Measurements from ENCODE around the gene TMEM108. TPM values are rescaled to one million over a fixed set of nuclear protein-coding genes. Genes with fewer than 3 reads are reported as not detected.

Gene TMEM108
- polyA plus RNA-seq, 1 donor from 2014 or later: 2.1 TPM

GRCh38 chr3:133400006-133400515 lies 361.9 kb downstream of the TMEM108 start, which contains the start of gene BFSP2:
TSS of gene BFSP2 (plus strand) at chr3:133400056. CDS start at chr3:133400084, 28 bp downstream.
- Histone ChIP-seq H3K4me2 (ENCODE audit: low read length) (no peak within 1 kb of the TSS), H3K9me2 (ENCODE audit: insufficient read depth, low read length) (no peaks in the 10 kb centered on the region), H3K4me3 (ENCODE audit: low read length) (no peak within 1 kb of the TSS), H3K27me3 (ENCODE audit: insufficient read depth, low read depth, low read length) (no peaks in the 10 kb centered on the region), H3K27ac (ENCODE audit: low read length) (no peak within 1 kb of the TSS), H3K36me3 (ENCODE audit: insufficient read depth, low read length) (no peaks in the 10 kb centered on the region), H3K79me2 (replicated peaks; ENCODE audit: insufficient read depth, low read length) (no peaks in the 10 kb centered on the region), H2AFZ (ENCODE audit: low read depth, low read length) (no peak within 1 kb of the TSS), H4K20me1 (ENCODE audit: insufficient read depth) (no peaks in the 10 kb centered on the region), H3K9ac (ENCODE audit: low read length) (no peak within 1 kb of the TSS), H3K9me3 (ENCODE audit: low read length) (no peaks in the 10 kb centered on the region), H3F3A (ENCODE audit: insufficient read depth, low read length, poor library complexity, severe bottlenecking) (no peaks in the 10 kb centered on the region)
- TF ChIP-seq REST (IDR thresholded peaks at IDR 0.05; ENCODE audit: borderline replicate concordance) (no peak), EZH2 (IDR thresholded peaks at IDR 0.05; ENCODE audit: borderline replicate concordance, insufficient read depth, low read length, poor library complexity, severe bottlenecking) (no peak), EP300 (conservative IDR thresholded peaks at IDR 0.05; ENCODE audit: poor library complexity, severe bottlenecking) (no peak), TAF1 (IDR thresholded peaks at IDR 0.05; ENCODE audit: low read depth) (no peak), MXI1 (conservative IDR thresholded peaks at IDR 0.05; ENCODE audit: poor library complexity, severe bottlenecking) (no peak), POLR2AphosphoS5 (IDR thresholded peaks at IDR 0.05) (no peak), RAD21 (conservative IDR thresholded peaks at IDR 0.05) (no peak), CTCF (IDR thresholded peaks at IDR 0.05; ENCODE audit: poor library complexity, severe bottlenecking) (no peak), SMC3 (conservative IDR thresholded peaks at IDR 0.05; ENCODE audit: poor library complexity) (no peak)

- H4K20me1 ChIP-seq (ENCODE audit: insufficient read depth): no peaks in the 10 kb centered on the region
- no peak overlapping the region for H2AFZ ChIP-seq (ENCODE audit: low read depth, low read length)
- no peak overlapping the region for H3K9ac ChIP-seq (ENCODE audit: low read length)
- no peak overlapping the region for H3K4me2 ChIP-seq (ENCODE audit: low read length)
- no peaks in the 10 kb centered on the region for H3K36me3 ChIP-seq (ENCODE audit: insufficient read depth, low read length)
- H3K27ac ChIP-seq (ENCODE audit: low read length): no peak overlapping the region
- H3K79me2 ChIP-seq (replicated peaks; ENCODE audit: insufficient read depth, low read length): no peaks in the 10 kb centered on the region
- TF ChIP-seq REST (IDR thresholded peaks at IDR 0.05; ENCODE audit: borderline replicate concordance) (no peak), CTCF (IDR thresholded peaks at IDR 0.05; ENCODE audit: poor library complexity, severe bottlenecking) (no peak), EP300 (conservative IDR thresholded peaks at IDR 0.05; ENCODE audit: poor library complexity, severe bottlenecking) (no peak), POLR2AphosphoS5 (IDR thresholded peaks at IDR 0.05) (no peak), SMC3 (conservative IDR thresholded peaks at IDR 0.05; ENCODE audit: poor library complexity) (no peak), TAF1 (IDR thresholded peaks at IDR 0.05; ENCODE audit: low read depth) (no peak), RAD21 (conservative IDR thresholded peaks at IDR 0.05) (no peak), EZH2 (IDR thresholded peaks at IDR 0.05; ENCODE audit: borderline replicate concordance, insufficient read depth, low read length, poor library complexity, severe bottlenecking) (no peak), MXI1 (conservative IDR thresholded peaks at IDR 0.05; ENCODE audit: poor library complexity, severe bottlenecking) (no peak)
- no peaks in the 10 kb centered on the region for H3K9me3 ChIP-seq (ENCODE audit: low read length)
- H3K4me3 ChIP-seq (ENCODE audit: low read length): no peak overlapping the region
- H3K9me2 ChIP-seq (ENCODE audit: insufficient read depth, low read length): no peaks in the 10 kb centered on the region
- no peaks in the 10 kb centered on the region for H3F3A ChIP-seq (ENCODE audit: insufficient read depth, low read length, poor library complexity, severe bottlenecking)
- no peaks in the 10 kb centered on the region for H3K27me3 ChIP-seq (ENCODE audit: insufficient read depth, low read depth, low read length)
Measured at GRCh38 chr3:133401374-133402135, 363.4 kb downstream of the TMEM108 start.

All from neural cell (in vitro differentiated cells).